H1 (cell line): ENCODE results near the gene GPR17. TPM values are rescaled to one million over a fixed set of nuclear protein-coding genes. Genes with fewer than 3 reads are reported as not detected.

ENCODE experiments used
- CEBPB ChIP-seq: IDR thresholded peaks from 2 replicates; pipeline ENCODE4 v1.6.1; 2012; ENCODE audit warnings: low read depth, low read length
- CTCF ChIP-seq, 3 experiments: IDR thresholded peaks; 1 replicate in 2 of 3; 2 replicates in 1 of 3; pipeline versions ENCODE4 v1.5.1 to v1.6.1; 2011; ENCODE audit warnings: low read length in 3 of 3, mild to moderate bottlenecking in 3 of 3, inconsistent platforms in 2 of 3, low read depth in 1 of 3, moderate library complexity in 1 of 3; ENCODE audit not compliant: insufficient read depth in 1 of 3; ENCODE audit errors: control extremely low read depth in 1 of 3
- FOSL1 ChIP-seq: IDR thresholded peaks from 2 replicates; pipeline ENCODE4 v1.6.1; 2011; ENCODE audit warnings: mild to moderate bottlenecking, low read depth, low read length, moderate library complexity; ENCODE audit not compliant: insufficient read depth
- GABPA ChIP-seq: IDR thresholded peaks from 2 replicates; pipeline ENCODE4 v1.6.1; 2011; ENCODE audit warnings: mild to moderate bottlenecking, low read length, moderate library complexity, borderline replicate concordance; ENCODE audit not compliant: insufficient read depth
- polyA plus RNA-seq, 7 experiments: library from polyadenylated mRNA; depleted of rRNA in 3 of 7; stranded (reverse) in 5 of 7; unstranded in 2 of 7; fragments of >200 nt in 5 of 7; fragments of 200-250 nt in 2 of 7; gene quantifications; 1 replicate in 5 of 7; 2 replicates in 1 of 7; 4 replicates in 1 of 7; pipeline versions ENCODE4 v1.2.1 to v1.2.3, GENCODE V29; 2011 to 2013; ENCODE audit warnings: missing spikeins in 2 of 7, mixed read lengths in 2 of 7
- total RNA-seq: library from RNA; stranded (reverse); fragmentation: NEBNext Ultra II Directional; extraction: Animal tissue kit (Norgen Biotek cat#: 25700); gene quantifications from 2 replicates; pipeline ENCODE4 v1.2.1, GENCODE V29; 2021
- TF ChIP-seq, protein P1 (sequence below): IDR thresholded peaks from 2 replicates; pipeline ENCODE4 v1.6.1; 2011; ENCODE audit warnings: low read depth, mild to moderate bottlenecking, low read length; ENCODE audit not compliant: insufficient read depth
- TF ChIP-seq, protein P2 (sequence below): fragments of 300-600 bp; sonication (generic); IDR thresholded peaks from 2 replicates; pipeline ENCODE4 v1.7.1; 2012; ENCODE audit warnings: low read length, moderate library complexity, mild to moderate bottlenecking, inconsistent platforms; ENCODE audit not compliant: insufficient replicate concordance

GPR17 gene
- total and polyA plus RNA-seq, 2 of the 8 experiments (the other 6 are each of a cell fraction or from before 2014, with no cell fraction given), result 0.03 TPM; not detected in 1

- no peak for TF ChIP-seq CTCF (IDR thresholded peaks at IDR 0.05; ENCODE audit: control extremely low read depth in 1 of 3, insufficient read depth in 1 of 3, low read depth in 1 of 3, low read length in 3 of 3)
- TF ChIP-seq FOSL1, result no peak
- no peak for TF ChIP-seq CEBPB
- TF ChIP-seq, protein P1, sequence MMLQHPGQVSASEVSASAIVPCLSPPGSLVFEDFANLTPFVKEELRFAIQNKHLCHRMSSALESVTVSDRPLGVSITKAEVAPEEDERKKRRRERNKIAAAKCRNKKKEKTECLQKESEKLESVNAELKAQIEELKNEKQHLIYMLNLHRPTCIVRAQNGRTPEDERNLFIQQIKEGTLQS, result no peak
- no peak for TF ChIP-seq GABPA
- TF ChIP-seq, protein P2, sequence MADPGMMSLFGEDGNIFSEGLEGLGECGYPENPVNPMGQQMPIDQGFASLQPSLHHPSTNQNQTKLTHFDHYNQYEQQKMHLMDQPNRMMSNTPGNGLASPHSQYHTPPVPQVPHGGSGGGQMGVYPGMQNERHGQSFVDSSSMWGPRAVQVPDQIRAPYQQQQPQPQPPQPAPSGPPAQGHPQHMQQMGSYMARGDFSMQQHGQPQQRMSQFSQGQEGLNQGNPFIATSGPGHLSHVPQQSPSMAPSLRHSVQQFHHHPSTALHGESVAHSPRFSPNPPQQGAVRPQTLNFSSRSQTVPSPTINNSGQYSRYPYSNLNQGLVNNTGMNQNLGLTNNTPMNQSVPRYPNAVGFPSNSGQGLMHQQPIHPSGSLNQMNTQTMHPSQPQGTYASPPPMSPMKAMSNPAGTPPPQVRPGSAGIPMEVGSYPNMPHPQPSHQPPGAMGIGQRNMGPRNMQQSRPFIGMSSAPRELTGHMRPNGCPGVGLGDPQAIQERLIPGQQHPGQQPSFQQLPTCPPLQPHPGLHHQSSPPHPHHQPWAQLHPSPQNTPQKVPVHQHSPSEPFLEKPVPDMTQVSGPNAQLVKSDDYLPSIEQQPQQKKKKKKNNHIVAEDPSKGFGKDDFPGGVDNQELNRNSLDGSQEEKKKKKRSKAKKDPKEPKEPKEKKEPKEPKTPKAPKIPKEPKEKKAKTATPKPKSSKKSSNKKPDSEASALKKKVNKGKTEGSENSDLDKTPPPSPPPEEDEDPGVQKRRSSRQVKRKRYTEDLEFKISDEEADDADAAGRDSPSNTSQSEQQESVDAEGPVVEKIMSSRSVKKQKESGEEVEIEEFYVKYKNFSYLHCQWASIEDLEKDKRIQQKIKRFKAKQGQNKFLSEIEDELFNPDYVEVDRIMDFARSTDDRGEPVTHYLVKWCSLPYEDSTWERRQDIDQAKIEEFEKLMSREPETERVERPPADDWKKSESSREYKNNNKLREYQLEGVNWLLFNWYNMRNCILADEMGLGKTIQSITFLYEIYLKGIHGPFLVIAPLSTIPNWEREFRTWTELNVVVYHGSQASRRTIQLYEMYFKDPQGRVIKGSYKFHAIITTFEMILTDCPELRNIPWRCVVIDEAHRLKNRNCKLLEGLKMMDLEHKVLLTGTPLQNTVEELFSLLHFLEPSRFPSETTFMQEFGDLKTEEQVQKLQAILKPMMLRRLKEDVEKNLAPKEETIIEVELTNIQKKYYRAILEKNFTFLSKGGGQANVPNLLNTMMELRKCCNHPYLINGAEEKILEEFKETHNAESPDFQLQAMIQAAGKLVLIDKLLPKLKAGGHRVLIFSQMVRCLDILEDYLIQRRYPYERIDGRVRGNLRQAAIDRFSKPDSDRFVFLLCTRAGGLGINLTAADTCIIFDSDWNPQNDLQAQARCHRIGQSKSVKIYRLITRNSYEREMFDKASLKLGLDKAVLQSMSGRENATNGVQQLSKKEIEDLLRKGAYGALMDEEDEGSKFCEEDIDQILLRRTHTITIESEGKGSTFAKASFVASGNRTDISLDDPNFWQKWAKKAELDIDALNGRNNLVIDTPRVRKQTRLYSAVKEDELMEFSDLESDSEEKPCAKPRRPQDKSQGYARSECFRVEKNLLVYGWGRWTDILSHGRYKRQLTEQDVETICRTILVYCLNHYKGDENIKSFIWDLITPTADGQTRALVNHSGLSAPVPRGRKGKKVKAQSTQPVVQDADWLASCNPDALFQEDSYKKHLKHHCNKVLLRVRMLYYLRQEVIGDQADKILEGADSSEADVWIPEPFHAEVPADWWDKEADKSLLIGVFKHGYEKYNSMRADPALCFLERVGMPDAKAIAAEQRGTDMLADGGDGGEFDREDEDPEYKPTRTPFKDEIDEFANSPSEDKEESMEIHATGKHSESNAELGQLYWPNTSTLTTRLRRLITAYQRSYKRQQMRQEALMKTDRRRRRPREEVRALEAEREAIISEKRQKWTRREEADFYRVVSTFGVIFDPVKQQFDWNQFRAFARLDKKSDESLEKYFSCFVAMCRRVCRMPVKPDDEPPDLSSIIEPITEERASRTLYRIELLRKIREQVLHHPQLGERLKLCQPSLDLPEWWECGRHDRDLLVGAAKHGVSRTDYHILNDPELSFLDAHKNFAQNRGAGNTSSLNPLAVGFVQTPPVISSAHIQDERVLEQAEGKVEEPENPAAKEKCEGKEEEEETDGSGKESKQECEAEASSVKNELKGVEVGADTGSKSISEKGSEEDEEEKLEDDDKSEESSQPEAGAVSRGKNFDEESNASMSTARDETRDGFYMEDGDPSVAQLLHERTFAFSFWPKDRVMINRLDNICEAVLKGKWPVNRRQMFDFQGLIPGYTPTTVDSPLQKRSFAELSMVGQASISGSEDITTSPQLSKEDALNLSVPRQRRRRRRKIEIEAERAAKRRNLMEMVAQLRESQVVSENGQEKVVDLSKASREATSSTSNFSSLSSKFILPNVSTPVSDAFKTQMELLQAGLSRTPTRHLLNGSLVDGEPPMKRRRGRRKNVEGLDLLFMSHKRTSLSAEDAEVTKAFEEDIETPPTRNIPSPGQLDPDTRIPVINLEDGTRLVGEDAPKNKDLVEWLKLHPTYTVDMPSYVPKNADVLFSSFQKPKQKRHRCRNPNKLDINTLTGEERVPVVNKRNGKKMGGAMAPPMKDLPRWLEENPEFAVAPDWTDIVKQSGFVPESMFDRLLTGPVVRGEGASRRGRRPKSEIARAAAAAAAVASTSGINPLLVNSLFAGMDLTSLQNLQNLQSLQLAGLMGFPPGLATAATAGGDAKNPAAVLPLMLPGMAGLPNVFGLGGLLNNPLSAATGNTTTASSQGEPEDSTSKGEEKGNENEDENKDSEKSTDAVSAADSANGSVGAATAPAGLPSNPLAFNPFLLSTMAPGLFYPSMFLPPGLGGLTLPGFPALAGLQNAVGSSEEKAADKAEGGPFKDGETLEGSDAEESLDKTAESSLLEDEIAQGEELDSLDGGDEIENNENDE, result no peak
These were observed 23.2 kb upstream of the GPR17 start (continued) for GRCh38 chr2:127622561-127623387.
